Measurements from ENCODE around the gene CHMP4B. TPM values are rescaled to one million over a fixed set of nuclear protein-coding genes. Genes with fewer than 3 reads are reported as not detected.

Gene CHMP4B
- total RNA-seq, 2 experiments from 2014 or later = 44.2 to 49.3 TPM

DNA sequence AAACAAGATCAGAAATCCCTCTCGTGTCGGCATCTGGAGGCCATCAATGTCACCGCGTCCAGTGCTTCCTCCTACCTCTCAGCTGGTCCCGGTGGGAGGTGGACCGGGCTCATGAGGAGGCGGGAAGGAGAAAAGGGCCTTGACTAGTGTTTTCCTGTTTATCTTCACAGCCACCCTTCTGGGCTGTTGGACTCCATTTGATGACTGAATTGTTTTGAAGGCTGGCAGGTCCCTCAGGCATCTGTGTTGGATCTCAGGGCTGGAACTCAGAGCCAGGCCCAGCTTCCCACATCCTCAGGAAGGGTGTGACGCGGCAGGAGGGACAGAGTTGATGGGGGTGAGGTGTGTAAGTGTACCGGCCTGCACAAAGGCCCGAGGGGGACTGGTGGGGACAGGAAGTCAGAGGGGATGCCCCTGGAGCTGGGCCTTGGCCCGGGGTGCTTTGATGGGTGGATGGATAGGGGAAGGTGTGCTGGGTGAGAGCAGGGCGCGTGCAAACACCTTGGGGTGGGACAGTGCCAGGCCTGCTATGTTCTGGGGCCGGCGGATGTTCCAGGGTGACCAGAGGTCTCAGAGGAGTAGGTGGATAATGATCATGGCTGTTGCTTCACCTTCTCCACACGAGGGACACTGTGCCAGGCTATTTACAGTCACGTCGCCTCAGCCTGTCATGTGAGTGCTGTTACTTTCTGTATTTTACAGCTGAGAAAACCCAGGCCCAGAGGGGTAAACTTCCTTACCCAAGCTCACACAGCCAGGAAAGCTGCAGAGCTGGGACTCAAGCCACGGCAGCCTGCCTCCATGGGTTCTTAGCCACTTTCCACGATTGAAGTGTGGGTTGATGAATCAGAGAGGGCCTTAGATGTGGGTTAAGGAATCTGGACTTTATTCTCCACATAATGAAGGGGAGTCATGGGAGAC is 17.9 kb upstream of the CHMP4B start:
- H3K36me3 Mint-ChIP-seq (ENCODE audit: low read depth) = peaks cover 12% of the 10 kb centered on the region
- no peaks in the 10 kb centered on the region for H3K9me3 Mint-ChIP-seq
- no peak for ATAC-seq (ENCODE audit: poor library complexity)
- H3K4me3 ChIP-seq (ENCODE audit: low read length) = no peak overlapping the region
- TF ChIP-seq CTCF (IDR thresholded peaks at IDR 0.05) = no peak
- intact Hi-C loops (cut with DNase I, micrococcal nuclease) = loop anchor here in 1 of 2 experiments (1.0 to 5.0 kb wide), 3 partner anchors 69 to 333 kb away; no protein-coding TSS in a partner anchor
- H3K9me3 ChIP-seq (ENCODE audit: control insufficient read depth in 1 of 2, insufficient read depth in 1 of 2, low read length in 2 of 2) = no peaks in the 10 kb centered on the region
- H3K4me1 ChIP-seq (ENCODE audit: insufficient read depth, low read length) = peaks cover 2% of the 10 kb centered on the region
- H3K36me3 ChIP-seq (ENCODE audit: insufficient read depth, low read length) = peaks cover 13% of the 10 kb centered on the region
- ChIA-PET POLR2A (interaction anchor here (1.3 kb wide), 1 partner anchor 18 kb away, joined by 3 read pairs; the partner anchor contains the start of gene CHMP4B), CTCF (interaction anchor here (1.4 to 1.8 kb wide), 2 partner anchors 10 to 336 kb away, joined by 3 to 5 read pairs; no protein-coding TSS in a partner anchor)
- H3K4me3 Mint-ChIP-seq = no peak overlapping the region
- no peaks in the 10 kb centered on the region for H3K27me3 ChIP-seq (ENCODE audit: control insufficient read depth in 1 of 2, insufficient read depth in 2 of 2, low read length in 2 of 2)
- H3K4me1 Mint-ChIP-seq (ENCODE audit: low read depth) = no peaks in the 10 kb centered on the region
- DNase-seq = no peak
- no peak overlapping the region for H3K27ac ChIP-seq (ENCODE audit: low read depth in 1 of 2, low read length in 2 of 2)
- no peaks in the 10 kb centered on the region for H3K27me3 Mint-ChIP-seq
- H3K27ac Mint-ChIP-seq = no peak overlapping the region

- no peaks in the 10 kb centered on the region for H3K27me3 Mint-ChIP-seq
- no peak for TF ChIP-seq CTCF (IDR thresholded peaks at IDR 0.05)
- Histone ChIP-seq H3K9me3 (ENCODE audit: control insufficient read depth in 1 of 2, insufficient read depth in 1 of 2, low read length in 2 of 2) (no peaks in the 10 kb centered on the region), H3K4me3 (ENCODE audit: low read length) (no peak overlapping the region), H3K36me3 (ENCODE audit: insufficient read depth, low read length) (peaks cover 4% of the 10 kb centered on the region), H3K4me1 (ENCODE audit: insufficient read depth, low read length) (peaks cover 2% of the 10 kb centered on the region), H3K27me3 (ENCODE audit: control insufficient read depth in 1 of 2, insufficient read depth in 2 of 2, low read length in 2 of 2) (no peaks in the 10 kb centered on the region), H3K27ac (ENCODE audit: low read depth in 1 of 2, low read length in 2 of 2) (no peak overlapping the region)
- no peak for DNase-seq
- ChIA-PET CTCF (no interaction called here), POLR2A (no interaction called here)
- no peaks in the 10 kb centered on the region for H3K4me1 Mint-ChIP-seq (ENCODE audit: low read depth)
- no peak overlapping the region for H3K27ac Mint-ChIP-seq
- H3K4me3 Mint-ChIP-seq = no peak overlapping the region
- H3K36me3 Mint-ChIP-seq (ENCODE audit: low read depth) = no peaks in the 10 kb centered on the region
- intact Hi-C loops (cut with DNase I, micrococcal nuclease) = no loop called here
- H3K9me3 Mint-ChIP-seq = no peaks in the 10 kb centered on the region
- ATAC-seq (ENCODE audit: poor library complexity) = no peak
Measured at GRCh38 chr20:33796263-33796906, 14.8 kb upstream of the CHMP4B start.

GRCh38 chr20:33796907-33797544 is 14.1 kb upstream of the CHMP4B start:
- Mint-ChIP-seq H3K4me1 (ENCODE audit: low read depth) (no peaks in the 10 kb centered on the region), H3K9me3 (no peaks in the 10 kb centered on the region), H3K27me3 (no peaks in the 10 kb centered on the region), H3K27ac (no peak overlapping the region), H3K4me3 (no peak overlapping the region), H3K36me3 (ENCODE audit: low read depth) (no peaks in the 10 kb centered on the region)
- ATAC-seq (ENCODE audit: poor library complexity) = no peak
- TF ChIP-seq CTCF (IDR thresholded peaks at IDR 0.05) = no peak
- CTCF ChIA-PET = interaction anchor here (0.6 kb wide), 1 partner anchor 337 kb away, joined by 4 read pairs; no protein-coding TSS in a partner anchor
- H3K27ac ChIP-seq (ENCODE audit: low read depth in 1 of 2, low read length in 2 of 2) = no peak overlapping the region
- no peaks in the 10 kb centered on the region for H3K36me3 ChIP-seq (ENCODE audit: insufficient read depth, low read length)
- intact Hi-C loops (cut with DNase I, micrococcal nuclease) = no loop called here
- H3K4me3 ChIP-seq (ENCODE audit: low read length) = no peak overlapping the region
- H3K4me1 ChIP-seq (ENCODE audit: insufficient read depth, low read length) = peaks cover 2% of the 10 kb centered on the region
- POLR2A ChIA-PET = no interaction called here
- H3K9me3 ChIP-seq (ENCODE audit: control insufficient read depth in 1 of 2, insufficient read depth in 1 of 2, low read length in 2 of 2) = no peaks in the 10 kb centered on the region
- H3K27me3 ChIP-seq (ENCODE audit: control insufficient read depth in 1 of 2, insufficient read depth in 2 of 2, low read length in 2 of 2) = no peaks in the 10 kb centered on the region
- no peak for DNase-seq
